CD4-positive, alpha-beta T cell treated with Interleukin-10 for 1 hour (primary cell): ENCODE measurements around the gene PCSK6.
A peak's percentile ranks its signal among the peaks of the same experiment; 100 is the strongest.

Experiments used
- DNase-seq: peaks from one replicate; pipeline ENCODE4 v3.0.0-alpha.2; 2020

The PCSK6 gene

DNA sequence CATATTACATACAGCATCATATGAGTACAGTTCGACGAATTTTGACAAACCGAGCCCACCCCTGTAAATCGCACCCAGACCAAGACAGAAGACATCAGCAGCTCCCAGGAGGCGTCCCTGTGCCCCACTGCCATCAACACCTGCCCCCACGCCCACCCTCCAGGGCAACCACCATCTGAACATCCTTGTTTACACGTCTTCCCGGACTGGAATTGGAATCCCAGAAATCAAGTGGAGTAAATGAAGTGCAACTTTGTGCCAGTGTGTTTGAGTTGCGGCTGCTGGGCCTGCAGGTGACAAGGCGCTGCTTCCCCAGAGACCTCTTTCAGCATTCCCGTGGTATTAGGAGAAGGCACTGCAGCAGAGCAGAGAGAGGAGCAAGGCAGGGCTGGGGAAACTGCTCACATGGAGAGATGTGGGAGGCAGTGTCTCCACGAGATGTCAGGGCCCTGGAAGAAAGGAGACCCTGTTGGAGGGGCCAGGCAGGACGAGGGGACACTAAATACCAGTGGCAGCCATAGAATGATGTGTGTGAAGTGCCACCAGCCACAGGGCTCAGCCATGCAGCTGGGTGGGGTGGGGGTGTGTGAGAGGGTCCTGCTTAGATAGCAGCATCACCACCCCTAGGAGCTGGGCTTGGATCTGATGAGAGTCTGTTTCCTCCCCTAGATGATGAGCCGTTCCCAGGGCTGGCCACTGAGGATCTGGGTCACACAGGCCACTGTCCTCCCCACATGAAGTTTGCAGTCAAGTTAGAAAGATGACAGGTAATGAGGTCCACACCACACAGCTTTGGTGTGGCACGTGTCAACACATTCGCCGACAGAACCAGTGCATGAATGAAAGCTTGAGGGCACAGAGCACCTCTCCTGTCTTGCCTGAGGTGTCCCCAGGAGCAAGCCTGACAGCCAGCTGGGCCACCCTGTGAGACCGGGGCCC is 33.4 kb upstream of the PCSK6 start:
- DNase-seq, result no peak

DNA sequence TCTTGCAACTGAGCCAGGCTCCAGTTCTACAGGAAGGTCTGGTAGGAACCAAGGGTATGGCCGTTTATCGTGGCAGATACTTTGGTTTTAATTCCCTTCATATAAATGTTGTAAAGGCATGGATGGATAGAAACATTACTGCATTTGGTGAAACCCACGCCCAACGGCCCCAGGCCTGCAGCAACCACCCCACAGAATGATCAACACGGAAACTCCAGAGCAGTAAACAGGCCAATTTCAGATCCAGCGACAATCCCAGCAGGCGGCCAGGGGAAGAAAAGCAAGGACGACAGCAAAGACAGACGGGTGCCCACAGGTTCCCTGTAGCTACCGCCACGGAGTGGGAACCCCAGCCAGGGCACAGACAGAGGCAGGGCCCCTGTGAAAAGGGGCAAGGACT is 32.6 kb upstream of the PCSK6 start:
- no peak for DNase-seq

DNA sequence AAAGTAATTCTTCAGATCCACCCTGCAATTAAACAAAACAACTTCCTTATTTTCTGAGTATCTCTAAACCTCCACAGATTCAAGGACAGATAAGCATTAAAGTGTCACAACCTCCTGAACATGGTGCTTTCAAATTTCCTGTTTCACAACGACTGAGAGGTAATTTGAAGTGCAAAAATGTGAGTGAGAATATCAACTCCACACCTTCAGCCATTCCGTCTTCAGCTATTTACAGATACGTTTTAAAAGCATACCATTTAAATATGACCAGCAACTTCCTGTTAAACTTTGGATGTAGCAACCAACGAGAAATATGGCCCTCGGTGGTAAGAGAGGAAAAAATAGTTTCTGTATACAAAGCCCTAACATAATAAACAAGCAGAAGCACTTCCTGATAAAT is 32.1 kb upstream of the PCSK6 start:
- DNase-seq, result no peak

DNA sequence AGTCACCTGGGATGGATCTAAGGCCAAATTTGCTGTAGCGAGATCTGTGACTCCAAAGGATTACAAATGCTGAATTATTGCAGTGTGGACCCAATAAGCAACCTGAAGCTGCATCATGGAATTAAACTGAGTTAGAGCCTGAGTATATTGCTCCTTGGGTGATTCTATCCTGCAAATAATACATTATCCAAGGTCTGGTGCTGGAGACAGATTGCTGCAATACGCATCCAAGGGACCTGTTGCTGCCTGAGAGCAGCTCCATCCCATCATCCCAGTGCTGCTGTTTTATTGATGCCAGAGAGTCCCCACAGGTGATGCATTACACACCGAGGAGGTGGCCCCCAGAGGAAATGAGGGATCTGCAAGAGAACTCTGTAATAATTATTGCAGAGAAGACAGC is 31.6 kb upstream of the PCSK6 start:
- DNase-seq, result no peak

DNA sequence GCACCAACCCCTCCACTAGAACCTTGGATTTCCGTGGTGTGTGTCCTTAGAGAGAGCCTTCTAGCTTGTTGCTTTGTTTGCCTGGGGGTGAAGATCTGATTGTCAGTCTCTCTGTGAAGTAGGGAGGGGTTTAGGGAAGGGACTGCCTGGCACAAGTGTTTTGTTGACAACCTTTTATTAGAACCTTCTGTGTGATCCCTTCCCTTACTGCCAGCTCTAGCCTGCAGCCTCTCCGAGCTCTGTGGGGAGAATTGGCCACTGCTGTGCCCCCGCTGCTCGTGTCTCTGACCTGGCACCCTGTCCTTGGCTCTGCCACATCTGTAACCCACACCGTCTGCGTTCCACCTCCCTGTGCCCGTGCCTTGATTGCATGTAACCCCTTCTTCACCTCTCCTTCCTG is 30.9 kb upstream of the PCSK6 start:
- no peak for DNase-seq

DNA sequence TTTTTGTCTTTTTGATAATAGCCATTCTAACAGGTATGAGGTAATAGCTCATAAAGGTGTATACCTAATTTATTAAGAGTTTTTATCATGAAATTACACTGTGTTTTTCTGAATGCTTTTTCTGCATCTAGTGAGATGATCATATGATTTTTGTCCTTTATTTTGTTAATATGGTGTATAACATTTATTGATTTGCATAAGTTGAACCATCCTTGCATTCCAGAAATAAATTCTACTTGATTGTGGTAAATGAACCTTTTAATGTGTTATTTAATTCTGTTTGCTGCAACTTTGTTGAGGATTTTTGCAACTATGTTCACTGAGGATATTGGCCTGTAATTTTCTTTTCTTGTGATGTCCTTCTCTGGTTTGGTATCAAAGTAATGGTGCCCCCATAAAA is 28.0 kb upstream of the PCSK6 start:
- no peak for DNase-seq

DNA sequence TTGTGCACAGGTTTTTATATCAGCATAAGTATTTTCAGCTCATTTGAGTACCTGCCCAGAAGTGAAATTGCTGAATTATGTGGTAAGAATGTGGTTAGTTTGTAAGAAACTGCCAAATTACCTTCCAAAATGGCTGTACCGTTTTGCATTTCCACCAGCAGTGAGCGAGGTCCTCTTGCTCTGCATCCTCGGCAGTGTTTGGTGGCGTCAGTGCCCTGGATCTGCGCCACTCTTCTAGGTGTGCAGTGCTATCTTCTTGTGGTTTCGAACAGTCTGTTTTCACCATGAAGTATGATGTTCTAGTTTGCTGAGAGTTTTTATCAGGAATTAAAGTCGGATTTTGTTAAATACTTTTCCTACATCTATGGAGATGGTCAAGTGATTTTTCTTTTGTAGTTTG is 24.8 kb upstream of the PCSK6 start:
- DNase-seq, result no peak

DNA sequence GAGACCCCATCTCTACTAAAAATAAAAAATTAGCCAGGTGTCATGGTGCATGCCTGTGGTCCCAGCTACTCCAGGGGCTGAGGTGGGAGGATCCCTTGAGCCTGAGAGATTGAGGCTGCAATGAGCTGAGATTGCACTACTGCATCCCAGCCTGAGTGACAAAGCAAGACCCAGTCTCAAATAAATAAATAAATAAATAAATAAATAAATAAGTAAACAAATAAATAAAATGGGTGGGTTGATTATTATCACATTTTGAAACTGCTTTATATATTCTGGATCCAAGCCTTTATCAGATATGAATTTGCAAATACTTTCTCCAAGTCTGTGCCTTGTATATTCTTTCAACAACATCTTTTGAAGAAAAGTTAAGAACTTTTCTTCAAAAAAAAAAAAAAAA is 22.2 kb upstream of the PCSK6 start:
- no peak for DNase-seq

DNA sequence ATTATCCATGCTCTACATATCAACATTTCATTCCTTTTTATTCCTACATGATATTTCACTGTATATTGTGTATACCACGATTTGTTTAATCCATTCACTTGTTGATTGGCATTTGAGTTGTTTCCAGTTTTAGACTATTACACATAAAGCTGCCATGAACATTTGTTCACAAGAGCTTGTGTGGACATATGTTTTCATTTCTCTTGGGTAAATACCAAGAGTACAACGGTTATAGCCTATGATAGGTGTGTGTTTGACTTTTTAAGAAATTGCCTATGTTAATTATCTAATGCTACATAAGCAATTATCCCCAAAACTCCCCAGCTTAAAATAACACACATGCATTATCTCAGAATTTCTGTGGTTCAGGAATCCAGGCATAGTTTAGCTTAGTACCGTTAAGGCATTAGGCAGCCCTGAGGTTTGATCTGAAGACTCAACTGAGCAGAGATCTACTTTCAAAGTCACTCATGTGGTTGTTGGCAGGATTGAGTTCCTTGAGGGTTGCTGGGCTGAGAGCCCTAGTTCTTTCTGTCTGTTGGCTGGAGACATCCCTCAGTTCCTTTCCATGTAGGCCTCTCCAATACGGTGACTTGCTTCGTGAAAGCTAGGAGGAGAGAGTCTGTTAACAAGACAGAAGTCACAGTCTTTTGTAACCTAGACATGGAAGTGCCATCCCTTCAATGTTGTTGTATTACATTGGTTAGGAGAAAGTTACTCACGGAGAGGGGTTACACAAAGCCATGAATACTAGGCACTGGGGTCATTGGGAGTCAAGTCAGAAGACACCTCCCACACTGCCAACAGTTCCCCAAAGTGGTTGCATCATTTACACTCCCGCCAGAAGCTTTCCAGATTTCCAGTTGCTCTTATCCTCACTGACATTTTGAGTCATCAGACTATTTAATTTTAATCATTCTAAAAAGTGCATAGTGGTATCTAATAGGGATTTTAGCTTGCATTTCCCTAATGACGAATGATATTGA is 21.0 kb upstream of the PCSK6 start:
- no peak for DNase-seq

DNA sequence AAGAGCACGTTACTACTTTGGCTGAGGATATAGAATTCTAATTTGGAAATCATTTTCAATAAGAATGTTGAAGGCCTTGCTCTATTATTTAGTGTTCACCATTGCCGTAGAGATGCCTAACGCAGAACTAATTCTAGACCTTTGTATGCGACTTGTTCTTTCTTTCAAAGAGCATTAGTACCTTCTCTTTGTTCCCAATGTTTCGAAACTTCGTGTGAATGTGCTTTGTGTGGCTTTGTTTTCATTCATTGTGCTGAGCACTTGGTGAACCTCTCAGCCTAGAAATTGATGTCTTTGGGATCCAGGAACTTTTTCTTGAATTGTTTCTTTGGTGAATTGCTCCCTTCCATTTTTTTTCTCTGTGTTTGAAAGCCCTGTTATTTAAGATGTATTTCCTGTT is 19.8 kb upstream of the PCSK6 start:
- DNase-seq, result no peak

DNA sequence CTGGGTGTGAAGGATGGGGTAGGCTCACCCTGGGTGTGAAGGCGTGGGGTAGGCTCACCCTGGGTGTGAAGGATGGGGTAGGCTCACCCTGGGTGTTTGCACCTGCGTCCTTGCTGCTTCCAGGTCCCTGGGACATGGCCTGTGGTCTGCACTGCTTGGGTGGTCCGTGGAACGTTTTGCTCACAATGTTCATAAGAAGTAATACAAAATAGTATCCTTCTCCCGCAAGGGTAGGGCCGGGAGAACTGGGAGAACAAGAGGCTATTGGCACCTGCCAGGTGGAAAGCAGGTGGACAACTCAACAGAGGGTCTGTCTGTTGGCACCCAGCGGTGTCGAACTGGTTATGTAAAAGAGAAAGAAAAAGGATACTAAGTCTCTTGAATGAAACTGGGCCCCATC is 17.0 kb upstream of the PCSK6 start:
- no peak for DNase-seq

DNA sequence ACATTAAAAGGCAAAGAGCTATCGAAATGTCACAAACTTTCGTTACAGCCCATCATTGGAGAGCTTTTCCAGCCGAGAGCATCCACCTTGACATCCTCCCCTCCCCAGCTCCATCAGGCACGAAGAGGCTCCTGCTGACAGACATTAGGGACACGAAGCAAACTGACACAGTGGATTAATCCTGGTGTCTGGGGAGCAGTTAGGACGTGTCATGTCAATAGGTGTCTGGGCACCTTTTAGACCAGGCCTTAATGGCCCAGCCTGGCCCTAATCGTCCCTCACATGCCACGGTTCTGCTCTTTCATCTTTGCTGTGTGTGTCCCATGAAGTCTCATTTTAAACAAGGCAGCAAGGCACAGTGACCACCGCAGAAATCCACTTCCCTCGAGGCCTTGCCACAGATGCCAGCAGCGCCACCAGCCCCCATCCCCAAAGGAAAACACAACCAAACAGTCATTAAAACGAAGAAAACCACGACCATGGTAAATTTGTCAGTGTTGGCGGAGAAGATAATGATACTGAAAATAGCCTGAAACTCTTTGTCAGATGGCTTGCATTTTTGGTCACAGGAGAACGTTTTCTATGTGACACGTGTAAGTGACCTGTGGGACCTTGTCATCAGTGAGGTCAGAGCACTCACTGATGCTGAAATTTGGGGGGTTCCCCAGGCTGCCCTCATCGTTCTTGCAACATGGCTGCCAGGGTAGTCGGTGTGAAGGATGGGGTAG is 16.3 kb upstream of the PCSK6 start:
- no peak for DNase-seq

DNA sequence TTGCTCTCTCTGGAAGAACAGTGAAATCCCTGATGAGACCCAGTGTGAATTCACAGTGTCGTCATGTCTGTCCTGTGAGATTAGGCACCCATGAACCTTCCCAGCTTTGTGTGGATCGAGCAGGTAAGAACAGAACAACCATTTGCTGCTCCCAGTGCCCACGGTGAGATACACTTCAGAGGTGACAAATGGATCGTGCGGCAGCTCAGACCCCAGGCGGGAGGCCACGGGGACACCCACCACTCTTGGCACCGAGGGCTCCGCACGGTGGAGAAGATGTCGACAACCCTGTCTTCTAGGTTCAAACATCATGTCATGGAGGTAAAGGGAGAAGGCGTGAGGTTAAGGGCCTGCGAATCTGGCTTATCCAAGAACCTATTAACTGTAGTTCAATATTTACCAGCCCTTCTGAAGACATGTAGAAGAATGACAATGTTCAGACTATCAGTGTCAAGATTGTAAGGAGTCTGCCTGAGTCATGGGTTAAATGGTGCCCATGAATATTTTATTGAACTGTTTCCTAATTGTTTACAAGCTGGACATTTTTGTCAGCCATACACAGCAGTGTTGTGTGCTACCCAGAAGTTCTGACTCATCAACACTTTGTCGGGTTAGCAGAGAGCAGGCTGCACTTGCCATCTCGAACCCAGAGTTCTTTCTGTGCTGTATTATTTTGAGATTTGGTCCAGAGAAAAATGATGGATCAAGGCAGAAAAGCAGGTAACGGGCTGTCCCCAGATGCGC is 15.5 kb upstream of the PCSK6 start:
- no peak for DNase-seq

DNA sequence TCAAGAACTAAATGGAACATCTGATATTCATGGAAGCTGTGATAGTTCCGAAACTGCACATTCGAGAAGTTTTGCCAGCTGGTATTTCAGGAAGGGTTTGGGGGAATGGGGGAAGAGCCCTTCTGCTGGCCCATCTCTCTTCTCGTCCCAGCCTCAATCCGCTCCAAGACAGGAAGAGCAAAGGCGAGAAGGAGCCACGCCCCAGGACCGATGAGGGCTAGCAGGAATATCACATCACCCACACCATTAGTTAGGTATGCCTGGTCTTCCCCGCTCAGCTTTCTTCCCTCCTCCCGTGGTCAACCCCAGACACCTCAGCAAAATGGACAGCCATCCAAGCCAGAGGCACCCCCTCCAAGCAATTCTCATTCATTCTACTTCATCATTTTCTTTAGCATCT is 14.9 kb upstream of the PCSK6 start:
- no peak for DNase-seq

DNA sequence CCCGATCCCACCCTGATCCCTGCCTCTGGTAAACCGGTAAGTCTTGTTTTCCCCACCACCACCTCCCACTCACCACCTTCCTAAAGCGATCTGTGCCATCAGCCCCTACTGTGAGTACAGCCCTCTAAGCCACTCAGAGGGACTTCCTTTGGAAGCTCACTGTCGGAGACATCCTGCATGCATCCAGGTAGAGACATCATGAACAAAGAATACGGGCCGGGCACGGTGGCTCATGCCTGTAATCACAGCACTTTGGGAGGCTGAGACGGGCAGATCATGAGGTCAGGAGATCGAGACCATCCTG is 13.7 kb upstream of the PCSK6 start:
- no peak for DNase-seq

DNA sequence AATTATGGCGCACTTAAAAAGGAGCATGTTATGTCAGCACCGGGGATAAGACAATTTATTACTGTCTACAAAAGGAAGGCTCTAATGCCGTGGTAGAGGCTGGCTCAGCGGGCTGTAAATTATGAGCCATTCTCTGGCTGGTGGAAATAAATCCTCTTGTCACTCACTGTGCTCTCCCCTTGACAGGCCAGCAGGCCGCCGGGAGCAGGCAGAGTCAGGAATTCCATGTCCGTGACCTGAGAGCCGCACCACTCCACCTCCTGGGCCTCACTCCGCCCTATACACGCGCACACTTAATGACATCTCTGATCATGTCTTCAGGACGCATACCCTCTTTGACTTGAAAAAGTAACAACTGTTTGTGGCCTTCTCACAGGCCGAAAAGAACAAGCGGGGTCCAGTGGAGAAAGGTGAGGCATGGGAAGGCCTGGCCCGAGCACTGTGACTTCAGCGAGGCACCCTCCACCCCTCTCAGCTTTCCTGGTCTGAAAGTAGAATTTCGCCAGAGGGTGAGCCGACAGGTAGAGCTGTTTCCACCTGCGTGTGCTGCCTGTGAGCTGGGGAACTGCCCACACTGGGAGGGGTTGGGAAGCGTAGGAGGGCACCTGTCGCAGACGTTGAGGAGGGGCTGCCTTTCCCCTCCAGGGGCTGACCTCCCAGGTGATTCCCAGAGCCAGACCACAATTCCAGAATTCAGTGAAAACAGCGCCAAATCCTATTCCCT is 13.2 kb upstream of the PCSK6 start:
- no peak for DNase-seq

DNA sequence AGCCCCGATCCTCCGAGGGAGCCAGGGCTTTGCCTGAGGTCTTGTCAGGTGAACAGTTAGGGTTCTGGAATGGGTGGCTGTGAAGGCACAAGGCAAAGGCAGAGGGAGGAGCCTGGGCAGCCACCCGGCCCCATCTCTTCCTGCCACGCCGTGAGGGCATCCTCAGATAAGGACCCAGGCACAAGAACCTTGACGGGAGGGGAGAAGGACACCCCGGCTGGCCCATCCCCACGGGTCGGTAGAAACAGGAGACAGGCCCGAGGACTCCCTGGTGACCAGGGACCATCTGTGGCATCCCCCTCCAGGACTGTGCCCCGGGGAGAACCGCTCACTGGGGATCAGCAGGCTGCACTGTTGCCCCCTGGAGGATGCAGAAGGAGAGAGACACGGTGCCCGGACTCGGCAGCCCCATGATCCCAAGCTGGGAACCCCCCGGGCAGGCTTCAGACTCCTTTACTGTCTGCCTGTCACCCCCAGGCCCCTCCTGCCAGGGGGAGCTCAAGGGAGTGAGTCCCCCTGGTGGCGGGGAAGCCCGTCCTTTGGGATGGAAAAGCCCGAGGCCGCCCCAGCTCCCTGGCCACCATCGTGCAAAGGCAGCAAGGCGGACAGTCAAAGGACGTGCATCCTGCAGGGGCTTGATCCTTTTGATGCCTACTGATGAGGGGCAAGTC is 12.3 kb upstream of the PCSK6 start:
- peak; percentile 39 for DNase-seq

DNA sequence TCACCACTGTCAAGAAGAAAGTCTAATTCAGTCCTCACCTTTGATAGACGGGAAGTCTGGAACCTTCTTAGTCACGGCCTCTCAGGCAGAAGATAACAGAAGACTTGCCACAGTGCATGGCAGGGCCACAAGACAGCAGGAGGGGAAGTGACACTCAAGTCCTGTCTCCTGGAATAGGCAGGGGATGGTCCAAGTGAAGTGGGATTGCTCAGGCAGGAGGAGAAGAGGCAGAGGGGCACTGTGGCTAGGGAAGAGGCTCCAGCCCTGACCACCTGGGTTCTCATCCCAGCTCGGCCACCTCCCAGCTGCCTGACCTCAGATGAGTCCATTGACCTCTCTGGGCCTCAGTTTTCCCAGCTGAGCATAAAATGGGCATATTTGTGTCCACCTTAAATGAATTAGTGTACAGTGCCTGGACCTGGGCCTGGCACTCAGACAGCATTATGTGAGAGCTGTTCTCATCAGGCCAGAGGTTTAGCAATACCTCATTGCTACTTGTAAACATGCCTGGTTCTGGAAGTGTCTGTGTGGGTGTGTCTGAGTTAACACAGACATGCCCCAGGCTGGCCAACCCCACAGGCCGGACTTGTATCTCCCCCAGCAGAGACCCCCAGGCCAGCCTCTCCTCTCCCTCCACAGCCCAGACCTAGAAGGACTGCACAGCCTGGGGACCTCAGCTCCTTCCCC is 11.5 kb upstream of the PCSK6 start:
- DNase-seq, result no peak

DNA sequence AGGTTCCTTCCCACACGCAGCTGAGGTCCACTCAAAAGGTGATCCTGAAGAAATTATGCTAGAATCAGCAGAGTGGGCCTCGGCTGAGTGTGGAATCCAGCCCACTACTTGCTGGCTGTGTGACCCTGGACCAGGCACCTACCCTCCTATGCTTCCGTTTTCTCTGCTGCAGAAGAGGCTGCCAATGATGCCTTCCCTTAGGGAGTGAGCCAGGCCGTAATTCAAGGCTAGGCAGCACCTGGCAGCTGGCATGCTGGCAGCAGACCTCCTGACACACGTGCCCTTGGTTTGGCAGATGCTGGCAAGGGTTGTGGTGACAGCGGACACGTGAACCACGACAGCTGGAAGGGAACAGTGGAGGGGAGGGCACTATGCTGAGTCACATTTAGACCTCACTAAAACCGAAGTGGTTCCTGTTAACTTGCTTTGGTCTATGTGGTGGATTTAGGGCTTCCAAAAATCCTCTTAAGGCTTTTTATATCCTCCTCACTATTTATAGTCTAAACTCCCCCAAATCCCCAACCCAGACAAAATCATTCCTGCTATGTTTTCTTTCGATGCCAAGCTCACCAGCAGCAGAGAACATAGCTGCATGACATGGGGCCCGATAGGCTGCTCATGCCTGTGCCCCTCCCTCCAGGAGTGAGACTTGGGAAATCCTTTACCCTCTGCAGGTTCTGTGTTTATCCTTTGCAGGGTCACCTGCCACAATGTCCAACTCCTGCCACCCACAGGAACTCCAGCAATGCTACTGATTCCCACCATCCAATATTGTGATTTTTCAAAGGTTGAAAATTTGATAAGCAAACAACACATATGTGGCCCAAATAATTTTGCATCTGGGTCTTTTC is 10.6 kb upstream of the PCSK6 start:
- DNase-seq, result peak; percentile 2
